AG09319 (cell line): ENCODE measurements around the gene CFAP70.

Experiments
- DNase-seq: peaks from one replicate; pipeline ENCODE4 v3.0.0-alpha.2; 2010; ENCODE audit warnings: low read depth; ENCODE audit errors: extremely low read depth
- TF ChIP-seq, protein P1 (sequence below): IDR thresholded peaks from 2 replicates; pipeline ENCODE4 v1.5.1; 2011; ENCODE audit warnings: low read depth, mild to moderate bottlenecking, inconsistent platforms, low read length, moderate library complexity

CFAP70 gene

DNA sequence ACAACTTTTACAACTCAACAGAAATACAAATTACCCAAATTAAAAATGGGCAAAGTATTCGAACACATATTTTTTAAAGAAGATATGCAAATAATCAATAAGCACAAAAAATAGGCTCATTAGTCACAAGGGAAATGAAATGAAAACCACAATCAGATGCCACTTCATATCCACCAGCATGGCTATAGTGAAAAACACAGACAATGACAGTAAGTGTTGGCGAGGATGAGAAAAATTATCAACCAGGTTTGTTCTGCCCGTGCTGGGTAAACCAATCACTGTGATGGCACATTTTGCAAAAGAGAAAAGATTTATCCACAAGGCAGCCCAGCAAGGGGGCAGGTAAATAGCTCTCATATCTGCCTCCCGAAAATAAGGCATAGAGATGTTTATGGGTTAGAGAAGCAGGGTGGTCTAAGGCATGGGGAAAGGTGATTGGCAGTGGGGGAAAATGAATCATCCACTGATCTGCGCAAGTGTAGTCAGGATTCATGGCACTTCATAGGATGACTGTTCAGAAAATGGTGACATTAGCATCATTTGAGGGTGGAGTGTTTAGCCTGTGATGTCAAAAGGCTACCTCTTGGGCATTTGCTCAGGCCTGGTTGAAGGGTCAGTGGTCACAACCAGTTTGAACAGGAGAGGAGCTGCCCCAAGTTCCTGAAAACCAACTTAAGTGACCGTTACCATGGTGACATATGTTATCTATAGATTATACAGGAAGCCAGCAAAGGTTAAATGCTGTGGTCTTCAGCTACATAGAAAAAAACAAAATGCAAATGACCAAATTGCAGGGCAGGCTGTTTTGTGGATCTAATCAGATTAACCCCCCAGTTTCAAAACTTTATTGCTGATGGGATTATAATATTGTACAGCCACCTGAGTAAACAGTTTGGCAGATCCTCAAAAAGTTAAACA, 8.0 kb upstream of the CFAP70 start:
- no peak for DNase-seq
- TF ChIP-seq, protein P1, sequence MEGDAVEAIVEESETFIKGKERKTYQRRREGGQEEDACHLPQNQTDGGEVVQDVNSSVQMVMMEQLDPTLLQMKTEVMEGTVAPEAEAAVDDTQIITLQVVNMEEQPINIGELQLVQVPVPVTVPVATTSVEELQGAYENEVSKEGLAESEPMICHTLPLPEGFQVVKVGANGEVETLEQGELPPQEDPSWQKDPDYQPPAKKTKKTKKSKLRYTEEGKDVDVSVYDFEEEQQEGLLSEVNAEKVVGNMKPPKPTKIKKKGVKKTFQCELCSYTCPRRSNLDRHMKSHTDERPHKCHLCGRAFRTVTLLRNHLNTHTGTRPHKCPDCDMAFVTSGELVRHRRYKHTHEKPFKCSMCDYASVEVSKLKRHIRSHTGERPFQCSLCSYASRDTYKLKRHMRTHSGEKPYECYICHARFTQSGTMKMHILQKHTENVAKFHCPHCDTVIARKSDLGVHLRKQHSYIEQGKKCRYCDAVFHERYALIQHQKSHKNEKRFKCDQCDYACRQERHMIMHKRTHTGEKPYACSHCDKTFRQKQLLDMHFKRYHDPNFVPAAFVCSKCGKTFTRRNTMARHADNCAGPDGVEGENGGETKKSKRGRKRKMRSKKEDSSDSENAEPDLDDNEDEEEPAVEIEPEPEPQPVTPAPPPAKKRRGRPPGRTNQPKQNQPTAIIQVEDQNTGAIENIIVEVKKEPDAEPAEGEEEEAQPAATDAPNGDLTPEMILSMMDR = no peak

DNA sequence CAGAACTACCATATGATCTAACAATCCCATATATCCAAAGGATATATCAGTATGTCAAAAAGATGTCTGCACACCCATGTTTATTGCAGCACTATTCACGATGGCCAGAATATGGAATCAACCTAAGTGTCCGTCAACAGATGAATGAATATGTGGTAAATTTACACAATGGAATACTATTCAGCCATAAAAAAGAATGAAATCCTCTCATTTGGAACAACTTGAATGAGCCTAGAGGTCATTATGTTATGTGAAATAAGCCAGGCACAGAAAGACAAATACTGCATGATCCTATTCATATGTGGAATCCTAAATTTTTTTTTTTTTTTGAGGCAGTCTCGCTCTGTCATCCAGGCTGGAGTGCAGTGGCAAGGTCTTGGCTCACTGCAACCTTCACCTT, 6.3 kb upstream of the CFAP70 start:
- no peak for DNase-seq
- TF ChIP-seq, protein P1 = no peak

DNA sequence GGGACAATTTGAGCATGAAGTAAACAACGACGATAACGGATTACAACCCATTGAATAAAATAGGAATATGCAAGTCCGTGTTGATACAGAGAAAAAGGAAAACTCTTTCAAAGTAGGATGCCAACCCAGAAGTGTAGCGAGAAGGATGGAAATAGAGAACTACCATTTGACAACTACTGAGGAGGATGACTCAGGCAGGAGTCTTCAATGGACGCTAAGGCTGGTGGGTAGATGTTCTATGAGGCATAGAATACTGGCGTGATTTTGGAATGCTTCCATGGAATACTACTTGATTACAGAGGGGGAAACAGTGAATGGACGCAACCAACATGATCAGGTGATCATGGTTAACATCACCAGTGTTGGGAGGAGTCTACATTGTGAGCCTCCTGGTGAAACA, 828 bp upstream of the CFAP70 start:
- DNase-seq = no peak
- TF ChIP-seq, protein P1 = no peak

DNA sequence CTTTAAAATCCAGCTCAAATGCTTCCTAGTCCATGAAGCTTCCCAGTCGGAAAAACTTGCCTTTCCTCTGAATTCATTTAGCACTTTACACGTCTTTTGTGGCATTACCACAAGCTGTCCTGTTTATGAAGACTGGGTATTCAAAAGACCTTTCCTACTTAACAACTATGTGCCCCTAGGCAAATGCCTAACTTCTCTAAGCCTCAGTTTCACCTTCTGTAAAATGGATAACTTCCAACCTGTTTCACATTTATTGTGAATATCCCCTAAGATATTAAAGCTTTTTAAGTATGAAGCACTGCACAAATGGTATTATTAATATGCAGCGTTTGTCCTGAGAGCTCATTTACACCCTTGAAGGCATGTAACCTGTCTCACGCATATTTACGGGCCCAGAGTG, 843 bp downstream of the CFAP70 start:
- TF ChIP-seq, protein P1 = no peak
- DNase-seq = no peak

DNA sequence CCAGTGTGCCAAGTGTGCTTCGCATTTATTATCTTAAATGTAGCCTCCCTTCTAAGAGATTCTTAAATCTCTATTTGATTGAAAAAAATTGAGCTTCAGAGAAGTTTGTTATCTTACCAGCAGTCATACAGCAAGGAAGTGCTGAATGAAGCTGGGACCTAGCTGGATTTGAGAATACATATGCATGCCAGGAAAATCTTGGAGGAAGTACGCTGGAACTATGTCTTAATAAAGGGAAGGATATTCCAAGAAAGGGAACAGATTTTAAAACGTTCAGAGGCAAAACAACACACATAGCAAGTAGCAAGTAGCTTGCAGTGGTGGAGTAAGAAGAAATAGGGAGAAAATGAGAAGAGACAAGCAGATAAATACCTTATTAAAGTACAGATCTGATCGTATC, 1.5 kb downstream of the CFAP70 start:
- TF ChIP-seq, protein P1 = no peak
- no peak for DNase-seq

DNA sequence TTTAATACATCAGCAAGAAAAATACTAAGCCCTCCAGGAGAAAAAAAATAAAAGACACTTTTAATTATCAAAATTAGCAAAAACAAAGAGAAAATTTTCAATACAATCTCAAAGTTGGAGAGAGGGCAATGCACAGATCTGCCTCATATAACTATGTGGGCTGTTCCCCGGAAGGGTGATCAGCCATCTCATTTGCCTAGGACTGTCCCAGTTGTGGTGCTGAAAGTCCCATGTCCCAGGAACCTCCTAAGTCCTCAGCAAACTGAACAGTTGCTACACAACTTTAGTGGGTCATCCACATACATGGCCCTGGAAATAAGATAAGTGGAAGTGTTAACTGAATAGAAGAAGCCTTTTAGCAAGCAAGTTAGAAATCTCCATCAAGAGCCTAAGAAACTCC, 14.4 kb downstream of the CFAP70 start:
- DNase-seq = no peak
- TF ChIP-seq, protein P1 = no peak

DNA sequence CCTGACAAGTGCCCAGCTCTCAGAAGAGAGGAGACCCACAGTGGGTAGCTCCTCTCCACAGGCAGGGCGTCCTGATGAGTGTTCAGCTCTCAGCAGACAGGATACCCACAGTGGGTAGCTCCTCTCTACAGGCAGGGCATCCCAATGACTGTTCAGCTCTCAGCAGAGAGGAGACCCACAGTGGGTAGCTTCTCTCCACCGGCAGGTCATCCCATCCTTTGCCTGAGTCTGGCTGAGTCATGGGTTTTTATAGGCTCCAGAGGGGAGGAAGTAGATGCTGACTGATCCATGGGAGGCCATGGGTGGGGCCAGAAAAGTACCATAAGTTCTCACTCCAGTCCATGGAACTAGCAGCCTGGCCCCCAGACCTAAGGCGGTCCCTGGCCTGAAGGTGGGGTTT, 18.5 kb downstream of the CFAP70 start:
- TF ChIP-seq, protein P1 = no peak
- DNase-seq = no peak
